ENCODE results near the gene AFAP1.

AFAP1 gene

GRCh38 chr4:7781366-7781765 lies 158.3 kb downstream of the AFAP1 start:
- no peaks in the 10 kb centered on the region for H3K27me3 ChIP-seq (ENCODE audit: control insufficient read depth, insufficient read depth, low read length, poor library complexity, severe bottlenecking)
- H3K4me3 ChIP-seq (ENCODE audit: insufficient read depth, low read depth, low read length), result no peak overlapping the region
- no peaks in the 10 kb centered on the region for H3K9me3 ChIP-seq (ENCODE audit: control insufficient read depth, low read length)
- H3K4me1 ChIP-seq (ENCODE audit: control insufficient read depth, insufficient read depth, low read length), result peaks cover 5% of the 10 kb centered on the region
- H3K36me3 ChIP-seq (ENCODE audit: control insufficient read depth, insufficient read depth, low read length), result no peaks in the 10 kb centered on the region
- 83 to 84% methylated on average over 13 of the region's 13 CpGs for WGBS, 2 experiments
- H3K27ac ChIP-seq (ENCODE audit: insufficient read depth, low read depth, low read length, poor library complexity, severe bottlenecking), result no peak overlapping the region

GRCh38 chr4:7780751-7781348 lies 158.8 kb downstream of the AFAP1 start:
- Histone ChIP-seq H3K27me3 (ENCODE audit: control insufficient read depth, insufficient read depth, low read length, poor library complexity, severe bottlenecking) (no peaks in the 10 kb centered on the region), H3K27ac (ENCODE audit: insufficient read depth, low read depth, low read length, poor library complexity, severe bottlenecking) (no peak overlapping the region), H3K4me1 (ENCODE audit: control insufficient read depth, insufficient read depth, low read length) (peaks cover 5% of the 10 kb centered on the region), H3K36me3 (ENCODE audit: control insufficient read depth, insufficient read depth, low read length) (no peaks in the 10 kb centered on the region), H3K4me3 (ENCODE audit: insufficient read depth, low read depth, low read length) (no peak overlapping the region), H3K9me3 (ENCODE audit: control insufficient read depth, low read length) (no peaks in the 10 kb centered on the region)
- 92 to 93% methylated on average over 4 to 5 of the region's 5 CpGs for WGBS, 2 experiments

- H3K4me3 ChIP-seq (ENCODE audit: insufficient read depth, low read depth, low read length), result no peak overlapping the region
- H3K27me3 ChIP-seq (ENCODE audit: control insufficient read depth, insufficient read depth, low read length, poor library complexity, severe bottlenecking), result no peaks in the 10 kb centered on the region
- H3K27ac ChIP-seq (ENCODE audit: insufficient read depth, low read depth, low read length, poor library complexity, severe bottlenecking), result peak overlapping the region; percentile 11
- no peaks in the 10 kb centered on the region for H3K9me3 ChIP-seq (ENCODE audit: control insufficient read depth, low read length)
- H3K36me3 ChIP-seq (ENCODE audit: control insufficient read depth, insufficient read depth, low read length), result no peaks in the 10 kb centered on the region
- WGBS, 2 experiments, result 89 to 93% methylated on average over 5 of the region's 5 CpGs
- peaks cover 5% of the 10 kb centered on the region for H3K4me1 ChIP-seq (ENCODE audit: control insufficient read depth, insufficient read depth, low read length)
These were observed 160.3 kb downstream of the AFAP1 start for GRCh38 chr4:7779432-7779768.

- H3K9me3 ChIP-seq (ENCODE audit: control insufficient read depth, low read length), result no peaks in the 10 kb centered on the region
- H3K36me3 ChIP-seq (ENCODE audit: control insufficient read depth, insufficient read depth, low read length), result peaks cover 2% of the 10 kb centered on the region
- H3K27me3 ChIP-seq (ENCODE audit: control insufficient read depth, insufficient read depth, low read length, poor library complexity, severe bottlenecking), result no peaks in the 10 kb centered on the region
- WGBS, 2 experiments, result 80 to 81% methylated on average over 22 to 24 of the region's 24 CpGs
- no peak overlapping the region for H3K4me3 ChIP-seq (ENCODE audit: insufficient read depth, low read depth, low read length)
- H3K4me1 ChIP-seq (ENCODE audit: control insufficient read depth, insufficient read depth, low read length), result peaks cover 5% of the 10 kb centered on the region
- no peak overlapping the region for H3K27ac ChIP-seq (ENCODE audit: insufficient read depth, low read depth, low read length, poor library complexity, severe bottlenecking)
These were observed 160.9 kb downstream of the AFAP1 start for GRCh38 chr4:7778510-7779431.

GRCh38 chr4:7777871-7778509 lies 161.7 kb downstream of the AFAP1 start:
- 94 to 96% methylated on average over 10 of the region's 10 CpGs for WGBS, 2 experiments
- Histone ChIP-seq H3K27ac (ENCODE audit: insufficient read depth, low read depth, low read length, poor library complexity, severe bottlenecking) (no peak overlapping the region), H3K4me3 (ENCODE audit: insufficient read depth, low read depth, low read length) (no peak overlapping the region), H3K36me3 (ENCODE audit: control insufficient read depth, insufficient read depth, low read length) (peaks cover 3% of the 10 kb centered on the region), H3K9me3 (ENCODE audit: control insufficient read depth, low read length) (no peaks in the 10 kb centered on the region), H3K4me1 (ENCODE audit: control insufficient read depth, insufficient read depth, low read length) (peaks cover 5% of the 10 kb centered on the region), H3K27me3 (ENCODE audit: control insufficient read depth, insufficient read depth, low read length, poor library complexity, severe bottlenecking) (no peaks in the 10 kb centered on the region)

DNA sequence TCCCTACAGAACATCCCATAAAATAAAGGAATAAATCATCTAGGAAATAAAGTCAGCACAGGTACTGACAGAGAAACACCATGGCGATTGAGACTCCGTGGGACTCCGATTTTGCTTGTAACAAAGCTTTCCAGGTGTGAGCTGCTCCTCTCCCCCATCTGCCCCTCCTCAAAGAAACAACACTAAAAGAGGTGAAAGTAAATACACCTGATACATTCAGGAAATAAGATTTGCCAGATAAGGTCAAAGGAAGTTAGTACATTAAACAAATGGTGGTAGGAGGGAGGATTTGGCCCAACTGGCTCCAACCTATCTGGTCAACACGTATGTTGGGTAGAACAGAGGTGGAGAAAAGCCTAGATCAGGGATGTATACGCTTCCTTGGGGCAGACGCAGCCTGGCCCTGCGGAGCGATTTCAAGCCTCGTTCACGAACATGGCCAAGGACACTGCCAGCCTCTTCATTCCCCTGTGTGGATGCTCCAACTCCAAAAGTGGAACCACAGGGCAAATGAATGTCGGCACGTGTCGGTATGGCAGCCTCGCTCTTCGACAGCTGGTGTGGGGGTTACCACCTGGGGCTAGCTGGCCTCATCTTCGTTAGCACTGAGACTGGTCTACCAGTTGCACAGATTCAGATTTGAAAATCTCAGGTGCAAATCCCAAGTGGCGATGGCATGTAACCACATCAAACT lies 162.5 kb downstream of the AFAP1 start:
- Histone ChIP-seq H3K27ac (ENCODE audit: insufficient read depth, low read depth, low read length, poor library complexity, severe bottlenecking) (no peak overlapping the region), H3K4me1 (ENCODE audit: control insufficient read depth, insufficient read depth, low read length) (peaks cover 5% of the 10 kb centered on the region), H3K27me3 (ENCODE audit: control insufficient read depth, insufficient read depth, low read length, poor library complexity, severe bottlenecking) (no peaks in the 10 kb centered on the region), H3K4me3 (ENCODE audit: insufficient read depth, low read depth, low read length) (no peak overlapping the region), H3K9me3 (ENCODE audit: control insufficient read depth, low read length) (no peaks in the 10 kb centered on the region), H3K36me3 (ENCODE audit: control insufficient read depth, insufficient read depth, low read length) (peaks cover 3% of the 10 kb centered on the region)
- WGBS, 2 experiments, result 96% methylated on average over 17 of the region's 17 CpGs

DNA sequence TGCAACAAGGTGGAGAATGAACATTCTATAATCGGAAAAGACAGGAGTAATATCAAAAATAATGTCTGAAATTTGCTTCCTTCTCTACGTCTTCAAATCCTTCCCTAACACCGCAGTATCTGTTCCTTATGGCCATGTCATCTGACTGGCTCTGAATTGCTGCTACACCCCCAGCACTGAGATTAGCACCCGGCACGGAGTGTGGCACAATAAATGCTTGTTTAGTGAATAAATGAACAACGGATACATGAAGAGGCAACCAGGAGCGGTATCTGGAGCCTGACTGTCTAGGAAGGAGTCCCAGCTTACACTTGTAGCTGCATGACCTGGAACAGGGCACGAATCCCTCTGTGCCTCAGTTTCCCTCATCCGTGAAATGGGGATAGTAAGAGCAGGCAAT lies 164.3 kb downstream of the AFAP1 start:
- Histone ChIP-seq H3K36me3 (ENCODE audit: control insufficient read depth, insufficient read depth, low read length) (peaks cover 3% of the 10 kb centered on the region), H3K4me3 (ENCODE audit: insufficient read depth, low read depth, low read length) (no peak overlapping the region), H3K27ac (ENCODE audit: insufficient read depth, low read depth, low read length, poor library complexity, severe bottlenecking) (no peak overlapping the region), H3K9me3 (ENCODE audit: control insufficient read depth, low read length) (no peaks in the 10 kb centered on the region), H3K27me3 (ENCODE audit: control insufficient read depth, insufficient read depth, low read length, poor library complexity, severe bottlenecking) (no peaks in the 10 kb centered on the region), H3K4me1 (ENCODE audit: control insufficient read depth, insufficient read depth, low read length) (peaks cover 11% of the 10 kb centered on the region)
- WGBS, 2 experiments, result 95 to 97% methylated on average over 8 to 9 of the region's 9 CpGs

GRCh38 chr4:7774301-7775294 lies 165.1 kb downstream of the AFAP1 start:
- WGBS, 2 experiments, result 89 to 91% methylated on average over 22 of the region's 22 CpGs
- H3K4me1 ChIP-seq (ENCODE audit: control insufficient read depth, insufficient read depth, low read length), result peaks cover 17% of the 10 kb centered on the region
- no peaks in the 10 kb centered on the region for H3K27me3 ChIP-seq (ENCODE audit: control insufficient read depth, insufficient read depth, low read length, poor library complexity, severe bottlenecking)
- H3K27ac ChIP-seq (ENCODE audit: insufficient read depth, low read depth, low read length, poor library complexity, severe bottlenecking), result no peak overlapping the region
- no peaks in the 10 kb centered on the region for H3K9me3 ChIP-seq (ENCODE audit: control insufficient read depth, low read length)
- no peak overlapping the region for H3K4me3 ChIP-seq (ENCODE audit: insufficient read depth, low read depth, low read length)
- peaks cover 3% of the 10 kb centered on the region for H3K36me3 ChIP-seq (ENCODE audit: control insufficient read depth, insufficient read depth, low read length)

- Histone ChIP-seq H3K4me1 (ENCODE audit: control insufficient read depth, insufficient read depth, low read length) (peaks cover 19% of the 10 kb centered on the region), H3K9me3 (ENCODE audit: control insufficient read depth, low read length) (no peaks in the 10 kb centered on the region), H3K27ac (ENCODE audit: insufficient read depth, low read depth, low read length, poor library complexity, severe bottlenecking) (no peak overlapping the region), H3K4me3 (ENCODE audit: insufficient read depth, low read depth, low read length) (no peak overlapping the region), H3K36me3 (ENCODE audit: control insufficient read depth, insufficient read depth, low read length) (peaks cover 3% of the 10 kb centered on the region), H3K27me3 (ENCODE audit: control insufficient read depth, insufficient read depth, low read length, poor library complexity, severe bottlenecking) (no peaks in the 10 kb centered on the region)
- WGBS, 2 experiments, result 91% methylated on average over 24 of the region's 24 CpGs
These were observed 166.1 kb downstream of the AFAP1 start for GRCh38 chr4:7773401-7774180.

Data from ectodermal cell (in vitro differentiated cells).